Upper lobe of right lung (tissue), 1 donor: ENCODE measurements around the gene PABPN1L. TPM values are rescaled to one million over a fixed set of nuclear protein-coding genes. Genes with fewer than 3 reads are reported as not detected.

Source experiments
- ATAC-seq: fragments of 200-7000 bp; cut with Tn5 transposase; one replicate; pipeline ENCODE4 v1.9.1; 2020; ENCODE audit warnings: mild to moderate bottlenecking, moderate library complexity
- DNase-seq: peaks from one replicate; pipeline ENCODE4 v3.0.0-alpha.2; 2020
- H3K27ac ChIP-seq: fragments of 200-600 bp; one replicate; pipeline ENCODE4 v1.8.0; 2022
- H3K27me3 ChIP-seq: fragments of 200-600 bp; one replicate; pipeline ENCODE4 v1.8.0; 2022; ENCODE audit warnings: mild to moderate bottlenecking
- H3K36me3 ChIP-seq: fragments of 200-600 bp; one replicate; pipeline ENCODE4 v1.8.0; 2022
- H3K4me1 ChIP-seq: fragments of 200-600 bp; one replicate; pipeline ENCODE4 v1.8.0; 2022
- H3K4me3 ChIP-seq: fragments of 200-600 bp; one replicate; pipeline ENCODE4 v1.8.0; 2022; ENCODE audit warnings: mild to moderate bottlenecking
- H3K9me3 ChIP-seq: fragments of 200-600 bp; one replicate; pipeline ENCODE4 v1.8.0; 2022
- CTCF ChIP-seq: fragments of 200-600 bp; IDR thresholded peaks from one replicate; pipeline ENCODE4 v1.8.0; 2022; ENCODE audit warnings: antibody characterized with exemption
- intact Hi-C: fragments of 100-400 bp; cut with DNase I; formaldehyde crosslinking; loops from one replicate; pipeline ENCODE4 v1.11.0; 2022
- total RNA-seq: library from RNA; stranded (reverse); fragmentation: NEBNext Ultra II Directional; extraction: Animal tissue kit (Norgen Biotek cat#: 25700); gene quantifications from one replicate; pipeline ENCODE4 v1.2.1, GENCODE V29; 2021
- donor health status: DM: no; HTN: yes; CAD: no; lungs with severe emphysema.

Gene PABPN1L
- total RNA-seq, 1 donor from 2014 or later = not detected

- Histone ChIP-seq H3K4me1 (peaks cover 3% of the 10 kb centered on the region), H3K36me3 (peaks cover 22% of the 10 kb centered on the region), H3K27me3 (no peaks in the 10 kb centered on the region), H3K27ac (no peak overlapping the region), H3K9me3 (no peaks in the 10 kb centered on the region), H3K4me3 (no peak overlapping the region)
- ATAC-seq = peak; percentile 2
- intact Hi-C loops = no loop called here
- no peak for TF ChIP-seq CTCF
- no peak for DNase-seq
Observed at GRCh38 chr16:88881007-88881615, 14.7 kb upstream of the PABPN1L start.

- H3K4me3 ChIP-seq = no peak overlapping the region
- intact Hi-C loops = no loop called here
- no peaks in the 10 kb centered on the region for H3K9me3 ChIP-seq
- DNase-seq (no peak), ATAC-seq (no peak)
- no peaks in the 10 kb centered on the region for H3K27me3 ChIP-seq
- H3K27ac ChIP-seq = no peak overlapping the region
- H3K36me3 ChIP-seq = peaks cover 22% of the 10 kb centered on the region
- H3K4me1 ChIP-seq = no peaks in the 10 kb centered on the region
- no peak for TF ChIP-seq CTCF
Observed at GRCh38 chr16:88880226-88881006, 14.0 kb upstream of the PABPN1L start.

- intact Hi-C loops = no loop called here
- Histone ChIP-seq H3K9me3 (no peaks in the 10 kb centered on the region), H3K4me3 (no peak overlapping the region), H3K27ac (no peak overlapping the region), H3K27me3 (no peaks in the 10 kb centered on the region), H3K4me1 (no peaks in the 10 kb centered on the region), H3K36me3 (peaks cover 21% of the 10 kb centered on the region)
- DNase-seq = no peak
- TF ChIP-seq CTCF = no peak
- ATAC-seq = no peak
Observed at GRCh38 chr16:88879788-88880055, 13.3 kb upstream of the PABPN1L start.

- H3K4me3 ChIP-seq = no peak overlapping the region
- DNase-seq (no peak), ATAC-seq (no peak)
- H3K4me1 ChIP-seq = no peaks in the 10 kb centered on the region
- H3K9me3 ChIP-seq = no peaks in the 10 kb centered on the region
- intact Hi-C loops = no loop called here
- no peaks in the 10 kb centered on the region for H3K27me3 ChIP-seq
- H3K27ac ChIP-seq = no peak overlapping the region
- TF ChIP-seq CTCF = no peak
- peaks cover 17% of the 10 kb centered on the region for H3K36me3 ChIP-seq
Observed at GRCh38 chr16:88878967-88879787, 12.7 kb upstream of the PABPN1L start.

GRCh38 chr16:88878356-88878755 is 11.9 kb upstream of the PABPN1L start:
- Histone ChIP-seq H3K27ac (no peak overlapping the region), H3K4me3 (no peak overlapping the region), H3K9me3 (no peaks in the 10 kb centered on the region), H3K4me1 (no peaks in the 10 kb centered on the region), H3K36me3 (peaks cover 12% of the 10 kb centered on the region), H3K27me3 (no peaks in the 10 kb centered on the region)
- no peak for TF ChIP-seq CTCF
- ATAC-seq (no peak), DNase-seq (no peak)
- intact Hi-C loops = no loop called here
